CD4-positive, alpha-beta T cell treated with Interleukin-15 for 1 hour (primary cell): Measurements from ENCODE around the gene PLIN4.

Experiments
- DNase-seq: peaks from one replicate; pipeline ENCODE4 v3.0.0-alpha.2; 2020

PLIN4 gene, protein sequence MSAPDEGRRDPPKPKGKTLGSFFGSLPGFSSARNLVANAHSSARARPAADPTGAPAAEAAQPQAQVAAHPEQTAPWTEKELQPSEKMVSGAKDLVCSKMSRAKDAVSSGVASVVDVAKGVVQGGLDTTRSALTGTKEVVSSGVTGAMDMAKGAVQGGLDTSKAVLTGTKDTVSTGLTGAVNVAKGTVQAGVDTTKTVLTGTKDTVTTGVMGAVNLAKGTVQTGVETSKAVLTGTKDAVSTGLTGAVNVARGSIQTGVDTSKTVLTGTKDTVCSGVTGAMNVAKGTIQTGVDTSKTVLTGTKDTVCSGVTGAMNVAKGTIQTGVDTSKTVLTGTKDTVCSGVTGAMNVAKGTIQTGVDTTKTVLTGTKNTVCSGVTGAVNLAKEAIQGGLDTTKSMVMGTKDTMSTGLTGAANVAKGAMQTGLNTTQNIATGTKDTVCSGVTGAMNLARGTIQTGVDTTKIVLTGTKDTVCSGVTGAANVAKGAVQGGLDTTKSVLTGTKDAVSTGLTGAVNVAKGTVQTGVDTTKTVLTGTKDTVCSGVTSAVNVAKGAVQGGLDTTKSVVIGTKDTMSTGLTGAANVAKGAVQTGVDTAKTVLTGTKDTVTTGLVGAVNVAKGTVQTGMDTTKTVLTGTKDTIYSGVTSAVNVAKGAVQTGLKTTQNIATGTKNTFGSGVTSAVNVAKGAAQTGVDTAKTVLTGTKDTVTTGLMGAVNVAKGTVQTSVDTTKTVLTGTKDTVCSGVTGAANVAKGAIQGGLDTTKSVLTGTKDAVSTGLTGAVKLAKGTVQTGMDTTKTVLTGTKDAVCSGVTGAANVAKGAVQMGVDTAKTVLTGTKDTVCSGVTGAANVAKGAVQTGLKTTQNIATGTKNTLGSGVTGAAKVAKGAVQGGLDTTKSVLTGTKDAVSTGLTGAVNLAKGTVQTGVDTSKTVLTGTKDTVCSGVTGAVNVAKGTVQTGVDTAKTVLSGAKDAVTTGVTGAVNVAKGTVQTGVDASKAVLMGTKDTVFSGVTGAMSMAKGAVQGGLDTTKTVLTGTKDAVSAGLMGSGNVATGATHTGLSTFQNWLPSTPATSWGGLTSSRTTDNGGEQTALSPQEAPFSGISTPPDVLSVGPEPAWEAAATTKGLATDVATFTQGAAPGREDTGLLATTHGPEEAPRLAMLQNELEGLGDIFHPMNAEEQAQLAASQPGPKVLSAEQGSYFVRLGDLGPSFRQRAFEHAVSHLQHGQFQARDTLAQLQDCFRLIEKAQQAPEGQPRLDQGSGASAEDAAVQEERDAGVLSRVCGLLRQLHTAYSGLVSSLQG (N-terminal part only)

DNA sequence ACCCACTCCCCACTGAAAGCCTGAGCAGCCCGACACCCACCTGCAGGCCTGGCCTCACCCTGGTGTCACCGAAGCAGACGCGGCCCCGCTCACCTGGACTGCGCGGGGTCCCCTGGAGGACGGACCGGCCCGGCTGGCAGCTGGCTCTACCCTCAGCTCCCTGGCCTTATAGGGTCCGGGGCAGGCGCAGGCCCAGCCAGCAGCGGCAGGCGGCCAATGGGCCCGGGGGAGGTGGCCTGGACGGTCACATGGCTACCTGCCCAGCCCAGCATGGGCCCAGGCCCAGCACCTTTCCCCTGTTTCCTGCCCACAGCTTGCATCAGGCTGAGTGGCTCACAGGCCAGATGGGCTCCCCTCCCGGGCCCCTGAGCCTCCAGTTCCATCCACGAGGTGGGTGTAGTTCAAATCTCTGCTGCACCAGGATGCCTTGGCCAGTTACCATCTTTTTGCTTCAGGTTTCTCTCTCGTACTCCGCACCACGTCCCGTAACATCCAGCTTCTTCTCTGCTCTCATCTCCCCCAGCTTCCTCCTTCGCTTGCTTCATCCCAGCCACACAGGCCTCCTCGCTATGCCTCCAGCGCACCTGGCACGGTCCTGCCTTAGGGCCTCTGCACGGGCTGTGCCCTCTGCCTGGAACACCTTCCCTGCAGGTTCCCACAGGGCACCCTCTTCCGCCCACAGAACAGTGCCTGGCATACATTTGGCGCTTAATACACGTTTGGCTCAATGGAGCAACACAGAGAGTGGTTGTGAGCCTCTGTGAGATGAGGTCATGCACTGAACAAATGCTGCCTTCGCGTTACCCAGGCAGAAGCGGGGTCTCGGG, at the start of gene PLIN4:
Gene PLIN4, minus strand, starts transcription at position 142 of the 827 bp plus-strand sequence. CDS start 214 bp downstream, outside the sequence.
- DNase-seq = no peak

DNA sequence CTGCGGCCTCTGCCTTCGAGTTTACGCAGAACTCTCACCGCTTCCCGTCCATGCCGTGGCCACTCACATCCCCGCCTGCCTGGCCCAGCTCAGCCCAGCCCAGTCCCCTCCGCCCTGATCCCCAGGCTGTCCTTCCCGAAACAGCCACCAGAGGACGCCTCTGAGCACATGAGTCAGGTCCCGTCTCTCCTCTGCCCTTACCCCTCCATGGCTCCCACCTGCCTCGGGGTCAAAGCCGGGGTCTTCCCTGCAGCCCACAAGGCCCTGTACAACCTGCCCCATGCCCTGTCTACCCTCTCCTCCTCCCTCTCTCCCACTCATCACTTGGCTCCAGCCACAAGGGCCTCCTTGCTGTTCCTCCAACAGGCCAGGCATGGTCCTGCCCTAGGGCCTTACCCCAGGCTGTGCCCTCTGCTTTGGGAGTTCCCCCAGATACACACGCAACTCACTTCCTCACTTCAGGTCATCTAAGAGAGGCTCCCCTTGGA, 49.3 kb upstream of the PLIN4 start:
- peak; percentile 63 for DNase-seq

DNA sequence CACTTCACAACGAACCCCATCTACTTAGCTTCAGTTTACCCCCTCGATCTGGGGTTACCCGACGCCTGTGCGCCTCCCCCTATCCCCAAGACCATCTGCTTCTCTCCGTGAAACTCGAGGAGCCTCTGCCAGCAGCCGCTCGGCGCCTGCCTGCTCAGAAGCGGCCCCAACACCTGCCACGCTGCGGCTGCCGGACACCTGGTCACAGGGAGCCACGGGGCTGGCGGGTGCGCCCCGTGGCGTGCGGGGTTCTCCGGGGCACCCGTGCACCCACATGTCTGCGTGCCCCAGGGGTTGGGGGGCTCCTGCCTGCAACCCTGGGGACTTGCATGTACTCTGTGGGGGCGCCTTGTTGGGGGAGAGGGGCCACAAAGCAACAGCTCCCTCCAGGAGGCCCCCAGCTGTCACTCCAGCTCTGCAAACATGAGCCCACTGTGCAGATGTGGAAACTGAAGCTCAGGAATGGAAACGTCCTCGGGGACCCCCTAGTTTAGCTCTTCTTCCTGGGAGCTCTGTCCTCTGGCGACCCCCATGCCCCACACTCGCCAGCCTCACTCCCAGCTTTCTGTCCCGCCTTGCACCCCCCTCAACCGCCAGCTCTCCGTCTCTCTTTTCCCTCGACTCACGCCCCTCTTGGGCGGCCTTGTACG, 48.2 kb upstream of the PLIN4 start:
- no peak for DNase-seq

DNA sequence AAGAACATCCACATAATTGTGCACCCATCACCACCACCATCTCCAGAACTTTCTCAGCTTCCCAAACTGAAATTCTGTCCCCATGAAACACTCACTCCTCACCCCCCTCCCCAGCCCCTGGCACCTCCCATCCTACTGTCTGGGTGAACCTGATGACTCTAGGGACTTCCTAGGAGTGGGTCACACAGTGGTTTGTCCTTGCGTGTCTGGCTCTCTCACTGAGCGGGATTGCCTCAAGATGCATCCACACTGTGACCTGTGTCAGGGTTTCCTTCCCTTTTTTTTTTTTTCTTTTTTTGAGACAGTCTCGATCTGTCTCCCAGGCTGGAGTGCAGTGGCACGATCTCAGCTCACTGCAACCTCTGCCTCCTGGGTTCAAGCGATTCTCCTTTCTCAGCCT, 45.3 kb upstream of the PLIN4 start:
- DNase-seq = peak; percentile 80

DNA sequence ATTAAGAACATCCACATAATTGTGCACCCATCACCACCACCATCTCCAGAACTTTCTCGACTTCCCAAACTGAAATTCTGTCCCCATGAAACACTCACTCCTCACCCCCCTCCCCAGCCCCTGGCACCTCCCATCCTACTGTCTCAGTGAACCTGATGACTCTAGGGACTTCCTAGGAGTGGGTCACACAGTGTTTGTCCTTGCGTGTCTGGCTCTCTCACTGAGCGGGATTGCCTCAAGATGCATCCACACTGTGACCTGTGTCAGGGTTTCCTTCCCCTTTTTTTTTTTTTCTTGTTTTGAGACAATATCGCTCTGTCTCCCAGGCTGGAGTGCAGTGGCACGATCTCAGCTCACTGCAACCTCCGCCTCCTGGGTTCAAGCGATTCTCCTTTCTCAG, 43.8 kb upstream of the PLIN4 start:
- peak; percentile 80 for DNase-seq

DNA sequence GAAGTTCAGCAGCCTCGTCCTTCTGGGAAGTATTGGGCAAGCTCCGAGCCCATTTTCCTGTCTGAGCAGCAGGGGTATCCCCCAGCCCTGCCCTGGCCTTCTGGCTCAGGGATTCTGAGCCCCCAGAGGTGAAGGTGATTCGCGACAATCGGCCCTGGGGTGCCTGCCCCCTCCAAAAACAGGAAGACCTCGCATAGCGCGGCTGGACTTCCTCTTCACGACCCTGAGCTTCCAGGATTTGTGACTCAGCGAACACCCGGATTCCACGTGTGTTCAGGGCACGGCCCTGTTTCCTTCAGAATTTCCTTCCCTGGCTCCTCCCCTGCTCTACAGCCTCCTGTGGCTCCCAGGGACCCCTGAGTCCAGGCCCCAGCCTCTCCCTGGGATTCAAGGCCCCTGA, 41.3 kb upstream of the PLIN4 start, which contains the start of gene SEMA6B:
Gene SEMA6B, minus strand, starts transcription at position 116 of the 400 bp plus-strand sequence. CDS start 1,227 bp downstream, outside the sequence.
- DNase-seq = peak; percentile 62

DNA sequence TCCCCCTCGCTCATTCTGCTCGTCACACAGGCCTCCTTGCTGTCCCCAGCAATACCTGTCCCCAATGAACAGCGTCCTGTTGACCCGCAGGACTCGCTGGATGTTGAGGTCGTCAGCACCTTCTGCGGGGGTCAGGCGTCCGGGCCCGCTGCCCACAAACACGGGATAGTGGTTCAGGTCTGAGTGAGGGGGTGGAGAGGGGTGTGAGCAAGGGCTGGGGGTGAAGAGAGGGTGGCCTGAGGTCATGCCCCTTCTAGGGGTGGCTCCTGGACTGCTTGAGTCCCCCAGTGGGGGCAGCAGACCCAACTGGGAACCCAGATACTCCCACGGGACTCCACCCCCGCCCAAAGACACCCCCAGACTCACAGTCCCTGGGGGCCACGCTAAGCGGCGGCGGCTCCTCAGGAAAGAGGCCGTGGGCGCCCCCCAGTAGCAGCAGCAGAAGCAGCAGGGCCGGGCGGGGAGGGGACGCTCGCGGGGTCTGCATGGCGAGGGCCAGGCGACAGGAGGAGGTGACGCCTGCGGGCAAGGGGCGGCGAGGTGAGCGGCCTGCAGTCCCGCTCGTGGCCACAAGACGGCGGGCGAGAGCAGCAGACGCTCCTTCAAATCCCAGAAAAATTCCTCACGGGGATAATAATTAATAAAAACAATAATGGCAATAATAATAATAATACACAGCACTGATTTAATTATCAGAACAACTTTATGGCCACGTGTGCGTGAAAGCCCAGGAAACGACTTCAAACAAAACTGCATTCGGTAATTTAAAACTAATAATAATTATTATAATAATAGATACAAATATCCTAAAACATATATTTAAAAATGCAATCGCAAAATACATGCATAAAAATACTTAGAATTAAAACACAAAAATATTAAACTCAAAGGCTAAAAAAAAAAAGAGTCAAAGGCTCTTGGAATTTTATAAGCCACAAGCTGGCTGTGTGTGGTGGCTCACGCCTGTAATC, 40.0 kb upstream of the PLIN4 start:
- DNase-seq = no peak

DNA sequence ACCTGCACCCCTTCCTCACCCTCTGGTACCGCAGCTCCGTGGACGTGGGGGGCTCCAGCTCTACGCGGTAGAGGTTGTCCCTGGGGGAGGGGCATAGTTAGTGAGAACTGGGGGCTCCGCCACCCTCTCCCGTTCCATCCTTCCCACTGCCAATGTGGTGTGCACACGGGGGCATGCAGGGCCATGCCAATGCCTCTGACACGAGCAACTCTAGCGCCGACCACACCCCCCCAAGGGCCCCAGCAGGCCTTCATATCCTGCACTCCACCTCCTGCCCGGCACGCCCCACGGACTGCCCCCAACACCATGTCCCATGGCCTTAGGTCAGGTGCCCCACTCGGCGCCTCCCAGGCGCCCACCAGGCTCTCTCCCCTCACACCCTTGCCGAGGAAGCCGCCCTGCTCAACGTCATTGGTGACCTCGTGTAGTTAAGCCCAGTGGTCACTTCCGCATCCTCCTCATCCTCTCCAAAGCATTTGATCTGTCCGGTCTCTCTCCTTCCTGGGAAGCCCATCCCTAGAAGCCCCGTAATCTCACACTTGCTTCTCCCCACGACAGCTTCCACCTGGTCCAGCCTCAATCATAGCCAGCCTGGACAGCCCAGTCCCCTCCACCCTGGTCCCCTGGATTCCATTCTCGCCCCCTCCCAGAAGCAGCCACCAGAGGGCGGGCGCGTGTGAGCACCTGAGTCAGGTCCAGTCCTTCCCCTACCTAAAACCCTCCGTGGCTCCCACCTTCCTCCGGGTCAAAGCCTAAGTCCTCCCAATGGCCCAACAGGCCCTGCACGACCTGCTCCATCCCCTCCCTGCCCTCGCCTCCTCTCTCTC, 39.1 kb upstream of the PLIN4 start:
- DNase-seq = no peak

DNA sequence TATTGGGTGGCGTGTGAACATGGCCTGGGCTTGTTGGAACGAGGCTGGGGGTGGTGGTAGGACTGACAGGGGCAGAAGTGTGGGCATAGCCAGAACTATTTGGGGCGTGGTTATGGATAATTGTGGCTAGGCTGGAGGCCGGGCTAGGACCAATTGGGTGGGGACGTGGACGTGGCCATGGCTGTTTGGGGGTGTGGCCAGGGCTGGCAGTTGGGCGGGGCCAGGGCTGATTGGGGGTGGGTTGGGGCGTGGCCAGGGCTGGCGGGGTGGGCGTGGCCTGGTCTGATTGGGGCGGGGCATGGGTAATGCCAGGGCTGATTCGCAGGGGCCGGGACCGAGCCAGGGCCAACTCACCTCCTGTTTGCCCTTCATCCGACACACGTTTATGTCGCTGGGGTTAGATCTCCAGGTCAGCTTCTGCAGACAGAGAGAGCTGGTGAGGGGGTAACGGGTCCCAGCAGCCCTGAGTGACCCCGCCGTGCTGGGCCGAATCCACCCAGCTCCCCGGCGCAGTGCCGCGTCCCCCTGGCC, 38.4 kb upstream of the PLIN4 start:
- no peak for DNase-seq

DNA sequence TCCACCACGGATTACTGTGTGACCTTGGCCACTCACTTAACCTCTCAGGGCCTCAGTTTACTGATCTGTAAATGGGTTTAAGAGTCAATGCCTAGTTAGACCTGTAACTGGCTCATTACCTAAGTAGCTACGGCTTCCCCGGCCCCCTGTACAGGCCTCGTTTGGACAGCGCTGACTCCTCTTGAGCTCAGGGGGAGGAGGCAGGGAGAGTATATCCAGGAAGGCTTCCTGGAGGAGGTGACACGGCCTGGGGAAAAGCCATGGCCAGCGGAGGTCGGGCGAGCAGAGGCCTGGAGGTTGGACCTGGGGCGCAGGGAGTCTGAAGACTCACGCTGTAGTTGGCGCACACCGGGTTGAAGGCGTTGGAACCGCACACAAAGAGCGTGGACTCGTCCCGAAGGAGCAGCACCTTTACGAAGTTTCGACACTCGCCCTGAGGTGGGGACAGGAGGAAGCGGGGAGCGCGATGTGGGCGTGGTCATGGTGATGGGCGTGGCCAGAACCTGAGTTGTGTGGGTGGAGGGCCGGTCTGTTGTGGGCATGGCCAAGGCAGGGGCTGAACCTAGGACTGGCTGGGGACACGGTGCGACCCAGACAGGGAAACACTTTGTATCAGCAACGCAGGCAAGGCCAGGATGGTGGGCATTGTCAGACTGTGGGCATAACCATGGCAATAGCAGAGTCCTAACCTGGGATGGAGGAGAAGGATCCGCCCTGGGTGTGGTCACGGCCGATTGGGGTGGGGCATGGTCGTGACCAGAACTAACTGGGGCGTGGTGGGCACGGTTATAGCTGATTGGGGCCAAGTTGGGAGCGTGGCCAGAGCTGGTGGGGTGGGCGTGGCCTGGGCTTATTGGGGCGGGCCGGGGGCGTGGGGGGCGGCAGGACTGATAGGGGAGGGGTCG, 37.6 kb upstream of the PLIN4 start:
- DNase-seq = no peak

DNA sequence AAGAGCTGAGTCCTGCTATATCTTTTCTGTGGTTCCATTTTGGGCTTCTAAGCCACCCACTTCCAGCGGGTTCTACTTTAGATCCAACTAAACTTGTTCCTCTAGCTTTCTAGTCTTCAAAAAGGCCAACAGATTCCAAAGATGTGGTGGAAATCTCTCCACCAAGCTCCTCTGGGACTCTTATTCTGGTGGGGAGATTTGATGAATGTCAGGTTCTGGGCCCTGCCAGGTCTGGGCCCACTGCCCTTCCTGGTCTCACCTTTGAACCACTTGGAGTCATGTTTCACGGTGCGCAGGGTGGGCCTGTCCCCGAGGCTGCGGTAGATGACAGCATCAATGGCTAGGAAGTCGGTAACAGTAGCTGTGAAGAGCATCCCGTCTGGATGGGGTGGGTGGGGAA, 36.4 kb upstream of the PLIN4 start:
- no peak for DNase-seq

DNA sequence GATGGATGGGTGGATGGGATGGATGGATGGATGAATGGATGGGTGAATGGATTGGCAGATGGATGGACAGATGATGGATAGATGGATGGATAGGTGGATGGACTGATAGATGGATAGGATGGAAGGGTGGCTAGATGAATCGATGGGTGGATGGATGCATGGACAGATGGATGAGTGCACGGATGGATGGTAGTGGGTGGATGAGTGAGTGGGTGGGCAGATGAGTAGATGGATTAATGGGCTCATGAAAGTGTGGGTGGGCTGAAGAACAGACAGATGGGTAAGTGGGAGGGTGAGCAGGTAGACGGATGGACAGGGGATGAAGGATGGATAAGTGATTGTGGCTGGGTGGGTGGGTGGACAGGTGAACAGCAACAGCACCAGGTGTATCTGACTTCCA, 35.5 kb upstream of the PLIN4 start:
- DNase-seq = no peak

DNA sequence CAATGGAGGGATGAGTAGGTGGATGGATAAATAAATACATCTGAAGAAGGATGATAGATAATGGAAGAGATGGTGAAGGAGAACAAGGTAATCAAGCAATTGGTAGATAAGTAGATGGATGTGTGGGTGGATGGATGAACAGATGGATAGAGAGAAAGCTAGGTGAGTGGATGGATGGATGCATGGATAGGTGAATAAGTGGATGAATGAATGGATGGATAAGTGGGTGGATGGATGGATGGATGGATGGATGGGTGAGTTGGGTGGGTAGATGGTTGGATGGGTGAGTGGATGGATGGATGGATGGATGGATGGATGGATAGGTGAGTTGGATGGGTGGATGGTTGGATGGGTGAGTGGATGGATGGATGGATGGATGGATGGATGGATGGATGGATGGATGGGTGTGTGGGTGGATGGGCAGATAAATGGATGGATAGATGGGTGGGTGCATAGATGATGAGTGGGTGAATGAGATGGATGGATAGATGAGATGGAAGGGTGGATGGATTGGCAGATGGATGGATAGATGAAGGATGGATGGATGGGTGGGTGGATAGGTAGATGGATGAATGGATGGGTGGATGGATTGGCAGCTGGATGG, 34.9 kb upstream of the PLIN4 start:
- no peak for DNase-seq

DNA sequence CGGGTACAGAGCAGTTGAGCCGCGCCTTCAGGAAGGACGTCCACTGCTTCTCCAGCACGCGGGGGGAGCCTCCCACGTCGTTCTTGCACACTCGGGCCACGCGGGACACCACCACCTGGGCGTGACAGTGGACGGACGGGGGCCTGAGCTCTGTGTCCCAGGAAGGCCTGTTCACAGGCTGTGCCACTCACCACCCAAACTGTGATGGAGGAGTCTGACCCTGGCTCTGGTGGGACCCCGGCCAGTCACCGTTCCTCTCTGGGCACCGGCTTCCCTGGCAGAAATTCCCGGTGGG, 34.2 kb upstream of the PLIN4 start:
- DNase-seq = no peak

DNA sequence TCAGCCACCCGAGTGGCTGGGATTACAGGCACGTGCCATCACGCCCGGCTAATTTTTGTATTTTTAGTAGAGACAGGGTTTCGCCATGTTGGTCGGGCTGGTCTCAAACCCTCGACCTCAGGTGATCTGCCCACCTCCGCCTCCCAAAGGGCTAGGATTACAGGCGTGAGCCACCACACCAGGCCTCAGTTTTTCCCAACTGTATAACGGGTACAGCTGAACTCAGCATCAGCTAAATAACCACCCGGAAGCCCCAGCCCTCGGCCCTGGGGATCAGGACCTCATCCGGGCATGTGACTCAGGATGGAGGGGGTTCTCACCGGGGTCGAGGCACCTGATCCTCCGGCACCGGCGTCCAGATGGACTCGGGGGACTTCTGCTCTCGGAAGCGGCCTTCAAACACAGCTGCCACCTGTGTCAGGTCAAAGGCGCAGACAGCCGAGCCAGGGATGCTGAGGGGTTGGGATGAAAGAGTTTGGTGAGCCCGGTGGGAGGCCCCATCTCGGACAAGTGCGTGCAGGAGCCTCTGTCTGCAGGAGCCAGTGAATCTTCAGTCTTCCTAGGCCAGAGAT, 32.3 kb upstream of the PLIN4 start:
- DNase-seq = no peak

DNA sequence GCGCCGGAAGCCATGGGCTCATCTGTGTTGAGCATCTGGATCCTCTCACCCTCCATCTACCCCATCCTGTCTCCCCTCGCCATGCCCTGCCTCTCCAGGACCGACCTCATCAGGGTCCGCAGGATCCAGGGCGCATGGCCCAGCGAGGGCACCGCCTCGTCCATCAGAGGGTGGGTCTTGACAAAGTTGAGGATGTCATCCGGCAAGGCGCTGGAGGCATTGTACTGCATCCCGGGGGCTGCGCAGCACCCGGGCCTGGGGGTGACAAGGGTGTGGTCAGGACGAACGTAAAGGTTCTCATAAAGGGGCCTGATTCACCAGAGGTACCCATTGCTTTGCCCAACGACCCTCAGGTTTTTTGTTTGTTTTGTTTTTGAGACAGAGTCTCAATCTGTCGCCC, 31.7 kb upstream of the PLIN4 start:
- no peak for DNase-seq

DNA sequence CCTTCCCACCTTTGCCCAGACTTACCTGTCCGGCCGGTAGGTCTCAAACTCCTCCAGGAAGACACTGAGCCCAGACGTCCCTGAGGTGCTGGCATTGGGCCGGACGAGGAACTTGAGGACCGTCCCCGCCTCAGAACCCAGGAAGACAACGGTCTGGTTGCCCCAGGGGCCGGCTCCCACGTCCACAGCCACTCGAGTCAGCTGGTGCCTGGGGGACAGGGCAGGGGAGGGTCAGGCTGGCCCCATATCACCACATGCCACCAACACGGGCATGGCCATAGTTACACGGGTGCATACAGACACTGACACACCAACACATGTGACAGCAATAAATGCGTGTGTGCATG, 29.9 kb upstream of the PLIN4 start:
- DNase-seq = no peak
